HEK293 (cell line): ENCODE measurements around the gene BAG1.

ENCODE experiments used
- CTCF ChIA-PET: fragments of 350-600 bp; formaldehyde crosslinking; extraction: SDS; loops from one replicate; lab custom pipeline; 2021; ENCODE audit warnings: antibody characterized with exemption; lab: Yijun Ruan, JAX
- POLR2A ChIA-PET: fragments of 300-600 bp; formaldehyde crosslinking; extraction: SDS; loops from one replicate; lab custom pipeline; 2020; ENCODE audit warnings: antibody characterized with exemption, inconsistent platforms; lab: Yijun Ruan, JAX
- H3K27ac ChIP-seq: fragments of 200-500 bp; sonication (Bioruptor generic); 2 replicates; pipeline ENCODE4 v1.5.1; 2014; ENCODE audit warnings: low read depth, low read length, control low read depth, inconsistent platforms; ENCODE audit errors: extremely low read depth
- H3K36me3 ChIP-seq, 2 experiments: fragments of 200-500 bp in 1 of 2; sonication (Bioruptor generic) in 1 of 2; 1 replicate in 1 of 2; 2 replicates in 1 of 2; pipeline ENCODE4 v1.5.1; 2014 to 2017; ENCODE audit warnings: inconsistent platforms in 2 of 2, low read length in 2 of 2; ENCODE audit not compliant: control insufficient read depth in 2 of 2, insufficient read depth in 1 of 2
- H3K4me1 ChIP-seq: fragments of 200-500 bp; sonication (Bioruptor generic); 2 replicates; pipeline ENCODE4 v1.5.1; 2014; ENCODE audit warnings: mild to moderate bottlenecking, low read length, inconsistent platforms; ENCODE audit not compliant: control insufficient read depth, insufficient read depth
- H3K4me3 ChIP-seq: 2 replicates; pipeline ENCODE4 v1.5.1; 2011; ENCODE audit warnings: low read depth, mild to moderate bottlenecking, control low read depth, low read length, moderate library complexity
- H3K9me3 ChIP-seq: fragments of 200-500 bp; sonication (Bioruptor generic); 2 replicates; pipeline ENCODE4 v1.5.1; 2014; ENCODE audit warnings: low read depth, low read length, inconsistent platforms; ENCODE audit not compliant: control insufficient read depth, insufficient read depth
- EGR2 ChIP-seq: fragments of 450-650 bp; formaldehyde crosslinking; IDR thresholded peaks from 2 replicates; pipeline ENCODE4 v1.5.1; 2016; ENCODE audit warnings: low read depth, missing biosample characterization, missing genetic modification characterization
- GLIS2 ChIP-seq: fragments of 450-650 bp; formaldehyde crosslinking; IDR thresholded peaks from 2 replicates; pipeline ENCODE4 v1.5.1; 2016; ENCODE audit warnings: missing biosample characterization, missing genetic modification characterization
- SCRT2 ChIP-seq: fragments of 450-650 bp; formaldehyde crosslinking; IDR thresholded peaks from 2 replicates; pipeline ENCODE4 v1.5.1; 2016; ENCODE audit warnings: missing biosample characterization, missing genetic modification characterization
- YY1 ChIP-seq: fragments of 450-650 bp; formaldehyde crosslinking; IDR thresholded peaks from 2 replicates; pipeline ENCODE4 v1.5.1; 2018; ENCODE audit warnings: missing biosample characterization, missing genetic modification characterization
- ZBTB20 ChIP-seq: fragments of 450-650 bp; formaldehyde crosslinking; IDR thresholded peaks from 2 replicates; pipeline ENCODE4 v1.5.1; 2016; ENCODE audit warnings: missing biosample characterization, missing genetic modification characterization
- ZNF114 ChIP-seq: fragments of 450-650 bp; formaldehyde crosslinking; IDR thresholded peaks from 2 replicates; pipeline ENCODE4 v1.5.0; 2017; ENCODE audit warnings: missing biosample characterization, missing genetic modification characterization
- ZNF169 ChIP-seq: fragments of 450-650 bp; formaldehyde crosslinking; IDR thresholded peaks from 2 replicates; pipeline ENCODE4 v1.5.1; 2016; ENCODE audit warnings: missing biosample characterization, missing genetic modification characterization
- ZNF202 ChIP-seq: fragments of 450-650 bp; formaldehyde crosslinking; IDR thresholded peaks from 2 replicates; pipeline ENCODE4 v1.5.1; 2016; ENCODE audit warnings: missing biosample characterization, missing genetic modification characterization, borderline replicate concordance
- ZNF366 ChIP-seq: fragments of 450-650 bp; formaldehyde crosslinking; conservative IDR thresholded peaks from 2 replicates; pipeline ENCODE4 v1.5.1; 2016; ENCODE audit warnings: missing biosample characterization, missing genetic modification characterization
- ZNF394 ChIP-seq: fragments of 450-650 bp; formaldehyde crosslinking; IDR thresholded peaks from 2 replicates; pipeline ENCODE4 v1.5.1; 2016; ENCODE audit warnings: missing biosample characterization, missing genetic modification characterization, mild to moderate bottlenecking, moderate library complexity, borderline replicate concordance
- ZNF571 ChIP-seq: fragments of 450-650 bp; formaldehyde crosslinking; IDR thresholded peaks from 2 replicates; pipeline ENCODE4 v1.5.0; 2017; ENCODE audit warnings: missing biosample characterization, missing genetic modification characterization
- ZNF596 ChIP-seq: fragments of 450-650 bp; IDR thresholded peaks from 2 replicates; pipeline ENCODE4 v1.5.0; 2018; ENCODE audit warnings: missing biosample characterization, mild to moderate bottlenecking, missing genetic modification characterization, moderate library complexity
- ZNF621 ChIP-seq: fragments of 450-650 bp; formaldehyde crosslinking; IDR thresholded peaks from 2 replicates; pipeline ENCODE4 v1.5.1; 2017; ENCODE audit warnings: missing biosample characterization, missing genetic modification characterization
- ZNF664 ChIP-seq: fragments of 450-650 bp; formaldehyde crosslinking; IDR thresholded peaks from 2 replicates; pipeline ENCODE4 v1.5.1; 2016; ENCODE audit warnings: missing biosample characterization, missing genetic modification characterization
- ZNF76 ChIP-seq: fragments of 450-650 bp; formaldehyde crosslinking; IDR thresholded peaks from 2 replicates; pipeline ENCODE4; 2016; ENCODE audit warnings: low read depth, missing biosample characterization, missing genetic modification characterization, borderline replicate concordance
- ZNF777 ChIP-seq: fragments of 450-650 bp; formaldehyde crosslinking; IDR thresholded peaks from 2 replicates; pipeline ENCODE4 v1.5.1; 2017; ENCODE audit warnings: missing biosample characterization, missing genetic modification characterization, borderline replicate concordance
- ZNF837 ChIP-seq: fragments of 450-650 bp; formaldehyde crosslinking; IDR thresholded peaks from 2 replicates; pipeline ENCODE4 v1.5.1; 2016; ENCODE audit warnings: missing biosample characterization, missing genetic modification characterization
- ZSCAN16 ChIP-seq: fragments of 450-650 bp; formaldehyde crosslinking; IDR thresholded peaks from 2 replicates; pipeline ENCODE4 v1.5.1; 2016; ENCODE audit warnings: missing biosample characterization, missing genetic modification characterization
- ZSCAN23 ChIP-seq: fragments of 450-650 bp; formaldehyde crosslinking; IDR thresholded peaks from 2 replicates; pipeline ENCODE4 v1.5.1; 2016; ENCODE audit warnings: missing biosample characterization, missing genetic modification characterization
- TF ChIP-seq, protein P1 (sequence below): fragments of 450-650 bp; formaldehyde crosslinking; IDR thresholded peaks from 2 replicates; pipeline ENCODE4 v1.5.1; 2017; ENCODE audit warnings: missing biosample characterization, missing genetic modification characterization
- TF ChIP-seq, protein P2 (sequence below): fragments of 450-650 bp; formaldehyde crosslinking; IDR thresholded peaks from 2 replicates; pipeline ENCODE4 v1.5.1; 2016; ENCODE audit warnings: missing biosample characterization, missing genetic modification characterization
- TF ChIP-seq, protein P3 (sequence below): fragments of 450-650 bp; formaldehyde crosslinking; IDR thresholded peaks from 2 replicates; pipeline ENCODE4 v1.5.1; 2016; ENCODE audit warnings: missing biosample characterization, missing genetic modification characterization
- TF ChIP-seq, protein P4 (sequence below): fragments of 450-650 bp; formaldehyde crosslinking; IDR thresholded peaks from 2 replicates; pipeline ENCODE4 v1.5.1; 2016; ENCODE audit warnings: missing biosample characterization, missing genetic modification characterization
- TF ChIP-seq, protein P5 (sequence below): fragments of 450-650 bp; formaldehyde crosslinking; IDR thresholded peaks from 2 replicates; pipeline ENCODE4 v1.5.1; 2016; ENCODE audit warnings: missing biosample characterization, missing genetic modification characterization, borderline replicate concordance
- TF ChIP-seq, protein P6 (sequence below): fragments of 450-650 bp; formaldehyde crosslinking; IDR thresholded peaks from 2 replicates; pipeline ENCODE4 v1.5.1; 2016; ENCODE audit warnings: missing biosample characterization, missing genetic modification characterization
- TF ChIP-seq, protein P7 (sequence below): fragments of 450-650 bp; formaldehyde crosslinking; IDR thresholded peaks from 2 replicates; pipeline ENCODE4 v1.5.1; 2017; ENCODE audit warnings: missing biosample characterization, missing genetic modification characterization

The BAG1 gene

DNA sequence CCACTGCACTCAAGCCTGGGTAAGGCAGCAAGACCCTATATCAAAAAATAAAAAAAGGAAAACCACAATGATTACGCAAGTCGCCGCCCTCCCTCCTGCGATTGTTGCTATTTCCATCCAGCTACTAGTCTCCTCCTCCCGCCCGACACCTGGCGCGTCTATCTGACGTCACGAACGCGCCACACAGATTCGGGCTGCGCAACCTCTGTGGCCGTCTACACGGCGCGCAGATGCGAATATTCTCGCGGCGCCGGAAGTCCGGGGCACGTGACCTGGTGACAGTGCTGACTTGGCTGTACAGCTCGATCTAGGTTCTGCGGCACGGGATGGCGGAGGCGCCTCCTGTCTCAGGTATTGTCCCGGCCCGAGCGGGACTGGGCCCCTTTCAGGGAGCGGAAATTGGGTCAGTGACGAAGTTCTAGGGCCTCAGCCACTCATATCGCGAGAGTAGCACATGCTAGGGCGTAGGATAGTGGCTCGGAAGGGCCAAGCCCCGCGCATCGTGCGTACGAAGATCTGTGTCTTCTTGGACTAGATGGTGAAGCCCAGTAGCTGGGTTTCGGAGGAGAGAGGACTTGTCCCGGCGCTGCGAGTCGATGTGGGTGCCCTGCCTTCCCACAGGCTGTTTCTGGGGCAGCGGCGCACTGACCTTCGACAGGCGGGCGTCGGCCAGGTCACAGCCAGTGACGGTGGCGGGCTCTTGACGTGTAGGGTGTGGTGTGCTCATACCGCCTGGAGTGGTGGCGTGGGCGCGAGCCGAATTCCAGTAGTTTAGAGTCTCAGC is 25.9 kb upstream of the BAG1 start, which contains the start of gene NFX1:
Gene NFX1 (plus strand): TSS at position 270 of the 784 bp plus-strand sequence. CDS start 57 bp downstream, at position 327.
- H3K27ac ChIP-seq: peak within 1 kb of the TSS; percentile 87
- H3K4me3 ChIP-seq: peak within 1 kb of the TSS; percentile 84
- H3K36me3 ChIP-seq: peaks cover 0 to 41% of the 10 kb centered on the region in 2 experiments; a peak in 2 of 3 replicates
- no peaks in the 10 kb centered on the region for H3K4me1 ChIP-seq
- ChIA-PET POLR2A (interaction anchor here (0.6 to 2.1 kb wide), 29 partner anchors 10 to 906 kb away, joined by 3 to 15 read pairs (median 5); partner anchors contain the start of genes ACO1, ANKRD18B, AQP3 and B4GALT1), CTCF (interaction anchor here (0.6 to 1.4 kb wide), 7 partner anchors 17 to 1155 kb away, joined by 3 to 6 read pairs (median 4); no protein-coding TSS in a partner anchor)
- H3K9me3 ChIP-seq: no peaks in the 10 kb centered on the region
- no peak for TF ChIP-seq ZNF169 (tag by site-specific recombination)
- no peak for TF ChIP-seq ZSCAN16 (tag by site-specific recombination)
- TF ChIP-seq ZNF621 (tag by site-specific recombination): no peak
- no peak for TF ChIP-seq ZNF596 (tag by site-specific recombination)
- TF ChIP-seq, protein P1, sequence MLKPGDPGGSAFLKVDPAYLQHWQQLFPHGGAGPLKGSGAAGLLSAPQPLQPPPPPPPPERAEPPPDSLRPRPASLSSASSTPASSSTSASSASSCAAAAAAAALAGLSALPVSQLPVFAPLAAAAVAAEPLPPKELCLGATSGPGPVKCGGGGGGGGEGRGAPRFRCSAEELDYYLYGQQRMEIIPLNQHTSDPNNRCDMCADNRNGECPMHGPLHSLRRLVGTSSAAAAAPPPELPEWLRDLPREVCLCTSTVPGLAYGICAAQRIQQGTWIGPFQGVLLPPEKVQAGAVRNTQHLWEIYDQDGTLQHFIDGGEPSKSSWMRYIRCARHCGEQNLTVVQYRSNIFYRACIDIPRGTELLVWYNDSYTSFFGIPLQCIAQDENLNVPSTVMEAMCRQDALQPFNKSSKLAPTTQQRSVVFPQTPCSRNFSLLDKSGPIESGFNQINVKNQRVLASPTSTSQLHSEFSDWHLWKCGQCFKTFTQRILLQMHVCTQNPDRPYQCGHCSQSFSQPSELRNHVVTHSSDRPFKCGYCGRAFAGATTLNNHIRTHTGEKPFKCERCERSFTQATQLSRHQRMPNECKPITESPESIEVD: no peak
- TF ChIP-seq ZNF837 (tag by site-specific recombination): no peak
- peak; percentile 7; the same call in 1 of the 2 replicates for TF ChIP-seq ZBTB20 (tag by site-specific recombination)
- no peak for TF ChIP-seq ZSCAN23 (tag by site-specific recombination)
- TF ChIP-seq ZNF777: no peak
- no peak for TF ChIP-seq GLIS2 (tag by site-specific recombination)
- TF ChIP-seq, protein P2, sequence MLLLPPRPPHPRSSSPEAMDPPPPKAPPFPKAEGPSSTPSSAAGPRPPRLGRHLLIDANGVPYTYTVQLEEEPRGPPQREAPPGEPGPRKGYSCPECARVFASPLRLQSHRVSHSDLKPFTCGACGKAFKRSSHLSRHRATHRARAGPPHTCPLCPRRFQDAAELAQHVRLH: peak; percentile 26; the same call in 1 of the 2 replicates
- TF ChIP-seq, protein P3, sequence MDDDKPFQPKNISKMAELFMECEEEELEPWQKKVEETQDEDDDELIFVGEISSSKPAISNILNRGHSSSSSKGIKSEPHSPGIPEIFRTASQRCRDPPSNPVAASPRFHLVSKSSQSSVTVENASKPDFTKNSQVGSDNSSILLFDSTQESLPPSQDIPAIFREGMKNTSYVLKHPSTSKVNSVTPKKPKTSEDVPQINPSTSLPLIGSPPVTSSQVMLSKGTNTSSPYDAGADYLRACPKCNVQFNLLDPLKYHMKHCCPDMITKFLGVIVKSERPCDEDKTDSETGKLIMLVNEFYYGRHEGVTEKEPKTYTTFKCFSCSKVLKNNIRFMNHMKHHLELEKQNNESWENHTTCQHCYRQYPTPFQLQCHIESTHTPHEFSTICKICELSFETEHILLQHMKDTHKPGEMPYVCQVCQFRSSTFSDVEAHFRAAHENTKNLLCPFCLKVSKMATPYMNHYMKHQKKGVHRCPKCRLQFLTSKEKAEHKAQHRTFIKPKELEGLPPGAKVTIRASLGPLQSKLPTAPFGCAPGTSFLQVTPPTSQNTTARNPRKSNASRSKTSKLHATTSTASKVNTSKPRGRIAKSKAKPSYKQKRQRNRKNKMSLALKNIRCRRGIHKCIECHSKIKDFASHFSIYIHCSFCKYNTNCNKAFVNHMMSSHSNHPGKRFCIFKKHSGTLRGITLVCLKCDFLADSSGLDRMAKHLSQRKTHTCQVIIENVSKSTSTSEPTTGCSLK (tag by site-specific recombination): no peak
- no peak for TF ChIP-seq ZNF114 (tag by site-specific recombination)
- TF ChIP-seq EGR2: peak; percentile 61
- TF ChIP-seq, protein P4, sequence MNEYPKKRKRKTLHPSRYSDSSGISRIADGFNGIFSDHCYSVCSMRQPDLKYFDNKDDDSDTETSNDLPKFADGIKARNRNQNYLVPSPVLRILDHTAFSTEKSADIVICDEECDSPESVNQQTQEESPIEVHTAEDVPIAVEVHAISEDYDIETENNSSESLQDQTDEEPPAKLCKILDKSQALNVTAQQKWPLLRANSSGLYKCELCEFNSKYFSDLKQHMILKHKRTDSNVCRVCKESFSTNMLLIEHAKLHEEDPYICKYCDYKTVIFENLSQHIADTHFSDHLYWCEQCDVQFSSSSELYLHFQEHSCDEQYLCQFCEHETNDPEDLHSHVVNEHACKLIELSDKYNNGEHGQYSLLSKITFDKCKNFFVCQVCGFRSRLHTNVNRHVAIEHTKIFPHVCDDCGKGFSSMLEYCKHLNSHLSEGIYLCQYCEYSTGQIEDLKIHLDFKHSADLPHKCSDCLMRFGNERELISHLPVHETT: peak; percentile 62; the same call in 1 of the 2 replicates
- TF ChIP-seq, protein P5, sequence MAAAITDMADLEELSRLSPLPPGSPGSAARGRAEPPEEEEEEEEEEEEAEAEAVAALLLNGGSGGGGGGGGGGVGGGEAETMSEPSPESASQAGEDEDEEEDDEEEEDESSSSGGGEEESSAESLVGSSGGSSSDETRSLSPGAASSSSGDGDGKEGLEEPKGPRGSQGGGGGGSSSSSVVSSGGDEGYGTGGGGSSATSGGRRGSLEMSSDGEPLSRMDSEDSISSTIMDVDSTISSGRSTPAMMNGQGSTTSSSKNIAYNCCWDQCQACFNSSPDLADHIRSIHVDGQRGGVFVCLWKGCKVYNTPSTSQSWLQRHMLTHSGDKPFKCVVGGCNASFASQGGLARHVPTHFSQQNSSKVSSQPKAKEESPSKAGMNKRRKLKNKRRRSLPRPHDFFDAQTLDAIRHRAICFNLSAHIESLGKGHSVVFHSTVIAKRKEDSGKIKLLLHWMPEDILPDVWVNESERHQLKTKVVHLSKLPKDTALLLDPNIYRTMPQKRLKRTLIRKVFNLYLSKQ (tag by site-specific recombination): no peak
- TF ChIP-seq ZNF571 (tag by site-specific recombination): no peak
- no peak for TF ChIP-seq ZNF202
- TF ChIP-seq ZNF394 (tag by site-specific recombination): peak; percentile 9; the same call in 1 of the 2 replicates
- TF ChIP-seq SCRT2: peak; percentile 82
- TF ChIP-seq YY1 (tag by site-specific recombination): 0 out of 2 replicates have a peak, but pooled peaks have one; percentile 66
- peak; percentile 92 for TF ChIP-seq ZNF366 (tag by site-specific recombination)
- TF ChIP-seq, protein P6, sequence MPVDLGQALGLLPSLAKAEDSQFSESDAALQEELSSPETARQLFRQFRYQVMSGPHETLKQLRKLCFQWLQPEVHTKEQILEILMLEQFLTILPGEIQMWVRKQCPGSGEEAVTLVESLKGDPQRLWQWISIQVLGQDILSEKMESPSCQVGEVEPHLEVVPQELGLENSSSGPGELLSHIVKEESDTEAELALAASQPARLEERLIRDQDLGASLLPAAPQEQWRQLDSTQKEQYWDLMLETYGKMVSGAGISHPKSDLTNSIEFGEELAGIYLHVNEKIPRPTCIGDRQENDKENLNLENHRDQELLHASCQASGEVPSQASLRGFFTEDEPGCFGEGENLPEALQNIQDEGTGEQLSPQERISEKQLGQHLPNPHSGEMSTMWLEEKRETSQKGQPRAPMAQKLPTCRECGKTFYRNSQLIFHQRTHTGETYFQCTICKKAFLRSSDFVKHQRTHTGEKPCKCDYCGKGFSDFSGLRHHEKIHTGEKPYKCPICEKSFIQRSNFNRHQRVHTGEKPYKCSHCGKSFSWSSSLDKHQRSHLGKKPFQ (tag by site-specific recombination): no peak
- TF ChIP-seq, protein P7, sequence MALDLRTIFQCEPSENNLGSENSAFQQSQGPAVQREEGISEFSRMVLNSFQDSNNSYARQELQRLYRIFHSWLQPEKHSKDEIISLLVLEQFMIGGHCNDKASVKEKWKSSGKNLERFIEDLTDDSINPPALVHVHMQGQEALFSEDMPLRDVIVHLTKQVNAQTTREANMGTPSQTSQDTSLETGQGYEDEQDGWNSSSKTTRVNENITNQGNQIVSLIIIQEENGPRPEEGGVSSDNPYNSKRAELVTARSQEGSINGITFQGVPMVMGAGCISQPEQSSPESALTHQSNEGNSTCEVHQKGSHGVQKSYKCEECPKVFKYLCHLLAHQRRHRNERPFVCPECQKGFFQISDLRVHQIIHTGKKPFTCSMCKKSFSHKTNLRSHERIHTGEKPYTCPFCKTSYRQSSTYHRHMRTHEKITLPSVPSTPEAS (tag by site-specific recombination): no peak
- TF ChIP-seq ZNF76 (tag by site-specific recombination): peak; percentile 55; the same call in 1 of the 2 replicates
- TF ChIP-seq ZNF664: no peak
